ENCODE results near the gene KLHL28. TPM values are rescaled to one million over a fixed set of nuclear protein-coding genes. Genes with fewer than 3 reads are reported as not detected.
"Not testable (repeated sequence)": the region's sequence is repeated elsewhere in the genome, so short reads cannot be mapped to it uniquely, and the experiment has no call there.

Gene KLHL28
- total RNA-seq, 1 donor from 2014 or later: 13.0 TPM

DNA sequence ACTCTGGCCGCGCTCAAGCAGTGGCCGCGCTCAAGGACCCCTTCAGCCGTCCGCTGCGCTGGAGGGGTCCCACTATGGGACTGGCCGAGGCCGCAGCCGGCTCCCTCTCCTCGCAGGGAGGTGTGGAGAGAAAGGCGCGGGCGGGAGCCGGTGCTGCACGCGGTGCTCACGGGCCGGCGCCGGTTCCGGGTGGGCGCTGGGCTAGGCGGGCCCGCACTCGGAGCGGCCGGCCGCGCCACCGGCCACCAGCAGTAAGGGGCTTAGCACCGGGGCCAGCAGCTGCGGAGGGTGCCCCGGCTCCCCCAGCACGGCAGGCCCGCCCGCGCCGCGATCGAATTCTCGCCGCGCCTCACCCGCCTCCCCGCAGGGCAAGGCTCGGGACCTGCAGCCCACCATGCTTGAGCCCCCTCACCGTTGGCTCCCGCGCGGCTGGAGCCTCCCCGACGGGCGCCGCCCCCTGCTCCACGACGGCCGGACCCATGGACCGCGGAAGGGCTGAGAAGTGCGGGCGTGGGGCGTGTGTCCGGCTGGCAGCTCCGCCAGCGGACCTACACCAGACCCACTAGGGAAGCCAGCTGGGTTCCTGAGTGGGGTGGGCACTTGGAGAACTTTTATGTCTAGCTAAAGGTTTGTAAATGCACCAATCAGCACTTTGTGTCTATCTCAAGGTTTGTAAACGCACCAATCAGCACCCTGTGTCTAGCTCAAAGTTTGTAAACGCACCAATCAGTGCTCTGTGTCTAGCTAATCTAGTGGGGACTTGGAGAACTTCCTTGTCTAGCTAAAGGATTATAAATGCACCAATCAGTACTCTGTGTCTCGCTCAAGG, 49.5 kb downstream of the KLHL28 start:
- ATAC-seq: peak; percentile 71
- DNase-seq: peak; percentile 42
- intact Hi-C loops (cut with micrococcal nuclease): loop anchor here (5.0 to 10.0 kb wide), 3 partner anchors 50 to 360 kb away; partner anchors contain the start of genes FANCM, FKBP3, KLHL28 and TOGARAM1

DNA sequence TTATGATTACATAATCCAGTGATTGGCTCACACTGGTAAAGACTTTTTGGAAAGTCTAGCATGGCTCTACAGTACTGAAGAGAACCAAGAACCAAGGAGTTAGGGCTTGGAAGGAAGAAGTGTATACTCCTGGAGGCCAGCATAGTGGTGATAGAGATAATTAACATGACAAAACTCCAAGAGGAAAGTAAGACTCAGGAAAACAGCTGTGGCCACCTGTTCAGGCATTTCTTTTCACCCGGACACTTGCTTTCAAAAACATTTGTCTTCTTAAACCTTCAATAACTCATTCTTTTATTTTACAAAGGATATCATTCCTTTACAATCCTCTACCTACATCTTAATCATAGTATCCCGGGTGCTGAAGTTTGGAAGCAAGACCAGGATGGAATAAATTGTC, 50.9 kb downstream of the KLHL28 start:
- ATAC-seq: no peak
- no peak for DNase-seq
- intact Hi-C loops (cut with micrococcal nuclease): loop anchor here (5.0 to 10.0 kb wide), 3 partner anchors 51 to 361 kb away; partner anchors contain the start of genes FANCM, FKBP3, KLHL28 and TOGARAM1

DNA sequence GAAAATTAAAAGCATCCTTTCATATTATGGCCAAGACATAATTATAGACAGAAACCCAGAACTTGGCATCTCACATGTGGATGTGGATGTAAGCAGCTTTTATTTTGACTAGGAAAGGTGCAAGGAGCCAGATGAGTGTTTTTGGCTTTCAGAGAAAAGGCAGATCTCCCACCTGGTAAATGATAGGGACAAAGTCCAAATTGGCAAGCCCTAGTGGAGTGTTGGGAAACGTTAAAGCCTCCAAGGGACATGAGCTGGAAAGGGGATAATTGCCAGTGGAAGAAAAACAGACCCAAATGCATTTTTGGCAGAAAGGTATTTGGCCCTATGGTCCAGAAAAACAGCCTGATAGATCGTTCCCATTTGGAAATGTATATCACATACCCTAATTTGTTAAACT, 60.1 kb downstream of the KLHL28 start:
- intact Hi-C loops (cut with micrococcal nuclease): no loop called here
- no peak for ATAC-seq
- no peak for DNase-seq

GRCh38 chr14:44898551-44898950, 63.2 kb downstream of the KLHL28 start:
- DNase-seq (no peak), ATAC-seq (peak; percentile 26)
- intact Hi-C loops (cut with micrococcal nuclease): no loop called here

DNA sequence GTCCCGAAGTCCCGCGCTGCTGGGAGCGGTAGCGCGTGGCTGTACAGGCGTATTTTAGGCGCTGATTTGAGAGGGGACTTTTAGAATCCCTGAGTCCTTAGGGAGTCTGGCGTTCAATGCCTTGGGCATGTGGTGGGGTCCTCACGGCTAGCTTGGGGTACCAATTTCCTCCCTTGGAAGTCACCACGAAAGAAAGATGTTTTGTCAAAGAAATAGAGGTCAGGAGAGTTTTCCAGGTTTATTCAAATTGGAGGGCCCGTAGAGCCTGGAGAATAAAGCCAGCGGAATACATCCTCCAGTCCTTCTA, 63.9 kb downstream of the KLHL28 start:
- DNase-seq (no peak), ATAC-seq (no peak)
- intact Hi-C loops (cut with micrococcal nuclease): no loop called here

DNA sequence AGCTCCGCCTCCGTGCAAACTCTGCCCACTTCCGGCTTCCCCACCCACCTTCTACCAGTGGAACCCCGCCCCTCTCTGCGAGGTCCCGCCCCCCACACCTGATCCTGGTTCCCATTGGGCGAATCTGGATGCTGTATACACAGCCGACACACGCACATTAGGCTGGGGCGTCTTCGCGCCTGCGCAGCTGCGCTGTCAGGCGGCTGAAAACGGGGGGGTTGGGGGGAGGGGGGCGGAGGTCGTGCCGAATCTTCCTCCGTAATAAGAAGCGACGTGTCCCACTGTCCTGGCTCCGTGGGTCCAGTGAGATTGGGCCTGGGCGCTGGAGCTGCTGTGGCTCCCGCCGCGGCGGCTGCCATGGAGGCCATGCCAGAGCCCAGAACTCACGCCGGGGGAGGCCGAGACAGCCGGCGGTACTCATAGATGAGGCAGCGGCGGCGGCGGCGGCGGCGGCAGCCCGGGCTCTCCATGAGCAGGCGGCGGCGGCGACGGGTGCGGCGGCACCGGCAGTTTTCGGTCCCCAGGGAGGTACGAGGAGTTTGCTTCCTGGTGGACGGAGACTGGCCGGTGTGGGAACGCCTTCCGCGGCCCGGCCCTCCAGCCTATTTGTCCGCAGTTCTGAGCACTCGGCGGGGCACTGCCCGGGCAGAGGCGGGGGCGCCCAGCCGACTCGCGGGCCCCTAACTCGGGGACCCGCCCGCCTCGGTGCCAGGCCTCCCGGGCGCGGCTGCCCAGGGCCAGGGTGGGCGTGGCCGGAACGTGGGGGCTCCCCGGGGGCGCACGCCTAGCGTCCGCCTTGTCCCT, 64.5 kb downstream of the KLHL28 start:
- intact Hi-C loops (cut with micrococcal nuclease): no loop called here
- DNase-seq: peak; percentile 99
- ATAC-seq: peak; percentile 98

DNA sequence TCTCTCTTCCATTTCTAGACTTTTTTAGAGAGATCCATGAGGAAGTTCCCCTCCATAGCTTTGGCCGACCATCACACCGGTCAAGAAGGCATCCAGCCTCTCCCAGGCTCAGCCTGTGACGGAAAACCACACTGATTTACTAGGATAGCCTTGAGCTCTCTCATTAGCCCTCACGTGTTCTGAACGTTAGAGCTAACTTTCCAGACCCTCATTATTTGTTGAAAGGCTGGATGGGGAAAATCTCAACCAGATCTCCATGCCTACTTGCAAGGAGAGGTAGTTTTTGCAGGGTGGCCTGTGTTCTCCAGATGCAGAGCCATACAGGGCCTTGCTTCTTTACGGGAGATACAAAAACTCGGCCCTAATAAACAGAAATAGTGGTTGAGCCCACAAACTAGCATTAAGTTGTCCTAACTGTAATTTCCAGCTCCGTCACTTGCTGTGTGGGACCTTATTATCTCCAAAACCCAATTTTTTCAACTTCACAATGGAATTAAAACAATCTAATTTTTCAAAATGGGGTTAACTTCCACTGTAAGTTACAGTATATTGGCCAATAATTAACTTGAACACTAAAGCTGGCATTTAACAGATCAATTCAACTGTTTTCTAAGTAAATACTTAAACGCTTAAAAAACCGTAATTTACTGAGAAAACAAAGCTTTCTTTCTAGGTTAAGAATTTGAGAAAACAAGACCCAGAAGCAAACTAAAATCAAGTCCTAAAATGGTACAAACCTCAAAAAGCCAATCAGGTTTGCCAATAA, 65.3 kb downstream of the KLHL28 start:
- intact Hi-C loops (cut with micrococcal nuclease): no loop called here

GRCh38 chr14:44895716-44896115, 66.0 kb downstream of the KLHL28 start:
- ATAC-seq (no peak), DNase-seq (no peak)
- intact Hi-C loops (cut with micrococcal nuclease): no loop called here

More for the DNA sequence above, 65.3 kb downstream of the KLHL28 start:
- no peak for ATAC-seq
- no peak for DNase-seq

- intact Hi-C loops (cut with micrococcal nuclease): no loop called here
Observed at GRCh38 chr14:44893535-44893934, 68.2 kb downstream of the KLHL28 start.

DNA sequence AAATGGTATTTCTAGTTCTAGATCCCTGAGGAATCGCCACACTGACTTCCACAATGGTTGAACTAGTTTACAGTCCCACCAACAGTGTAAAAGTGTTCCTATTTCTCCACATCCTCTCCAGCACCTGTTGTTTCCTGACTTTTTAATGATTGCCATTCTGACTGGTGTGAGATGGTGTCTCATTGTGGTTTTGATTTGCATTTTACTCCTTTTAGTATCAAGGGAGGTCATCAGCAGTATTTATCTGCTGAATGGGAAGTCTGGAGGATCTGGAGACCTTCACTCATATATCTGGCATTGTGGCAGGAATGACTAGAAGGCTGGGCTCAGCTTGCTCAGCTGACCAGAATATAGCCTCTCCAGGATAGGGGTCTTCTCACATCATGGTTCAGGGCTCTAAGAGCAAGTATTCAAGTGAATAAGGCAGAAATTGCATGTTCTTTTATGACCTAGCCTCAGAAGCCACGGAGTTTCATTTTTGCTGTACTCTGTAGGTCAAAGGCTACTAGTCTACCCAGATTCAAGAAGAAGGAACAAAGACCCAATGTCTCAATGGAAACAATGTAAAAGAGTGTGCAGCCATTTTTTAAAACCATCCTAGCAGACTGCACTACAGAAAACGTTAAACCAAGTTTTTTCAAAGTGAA, 69.9 kb downstream of the KLHL28 start:
- DNase-seq; ATAC-seq; intact Hi-C loops (cut with micrococcal nuclease): not testable (repeated sequence)

More at GRCh38 chr14:44893535-44893934, 68.2 kb downstream of the KLHL28 start:
- no peak for DNase-seq
- ATAC-seq: no peak

DNA sequence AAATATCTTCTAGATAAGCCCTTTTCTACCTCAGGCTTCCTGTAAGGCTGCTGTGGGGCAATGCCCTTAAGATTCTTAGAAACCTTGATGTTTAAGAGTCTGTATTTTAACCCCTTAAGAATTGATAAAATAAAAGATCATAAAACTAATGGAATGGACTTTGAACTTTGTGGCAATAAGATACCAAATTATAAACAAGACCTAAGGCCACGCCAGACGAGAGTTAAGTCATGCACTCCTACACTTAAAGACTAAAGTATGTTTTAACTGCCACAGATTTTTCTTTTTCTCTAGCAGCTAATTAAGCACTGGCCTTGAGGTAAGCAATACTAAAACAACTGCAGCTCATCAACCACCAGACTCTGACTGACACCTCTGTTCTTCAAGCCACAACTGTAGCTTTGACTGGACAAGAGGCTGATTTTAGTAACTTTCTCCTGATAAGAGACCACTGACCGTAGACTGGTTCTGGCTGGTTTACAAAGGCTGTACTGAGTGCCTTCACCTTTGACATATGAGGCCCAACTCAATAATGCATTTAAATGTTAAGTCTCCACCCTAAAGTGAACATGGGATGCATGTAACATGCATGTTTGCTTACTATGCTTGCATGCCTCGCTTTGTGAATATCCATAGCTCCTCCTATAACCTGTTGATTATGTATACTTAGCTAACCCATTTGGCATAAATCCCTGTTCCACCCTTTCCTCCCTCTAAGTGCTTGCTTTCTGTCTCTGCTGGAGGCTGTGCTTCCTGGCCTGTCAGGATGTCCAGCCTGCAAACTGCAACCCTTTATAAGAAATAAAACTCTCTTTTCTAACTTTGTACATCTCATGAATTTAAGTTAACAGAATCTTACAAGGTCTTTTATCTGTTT, 71.9 kb downstream of the KLHL28 start:
- ATAC-seq: no peak
- intact Hi-C loops (cut with micrococcal nuclease): no loop called here
- no peak for DNase-seq

GRCh38 chr14:44887596-44887955, 74.2 kb downstream of the KLHL28 start:
- intact Hi-C loops (cut with micrococcal nuclease): no loop called here
- DNase-seq (no peak), ATAC-seq (no peak)

DNA sequence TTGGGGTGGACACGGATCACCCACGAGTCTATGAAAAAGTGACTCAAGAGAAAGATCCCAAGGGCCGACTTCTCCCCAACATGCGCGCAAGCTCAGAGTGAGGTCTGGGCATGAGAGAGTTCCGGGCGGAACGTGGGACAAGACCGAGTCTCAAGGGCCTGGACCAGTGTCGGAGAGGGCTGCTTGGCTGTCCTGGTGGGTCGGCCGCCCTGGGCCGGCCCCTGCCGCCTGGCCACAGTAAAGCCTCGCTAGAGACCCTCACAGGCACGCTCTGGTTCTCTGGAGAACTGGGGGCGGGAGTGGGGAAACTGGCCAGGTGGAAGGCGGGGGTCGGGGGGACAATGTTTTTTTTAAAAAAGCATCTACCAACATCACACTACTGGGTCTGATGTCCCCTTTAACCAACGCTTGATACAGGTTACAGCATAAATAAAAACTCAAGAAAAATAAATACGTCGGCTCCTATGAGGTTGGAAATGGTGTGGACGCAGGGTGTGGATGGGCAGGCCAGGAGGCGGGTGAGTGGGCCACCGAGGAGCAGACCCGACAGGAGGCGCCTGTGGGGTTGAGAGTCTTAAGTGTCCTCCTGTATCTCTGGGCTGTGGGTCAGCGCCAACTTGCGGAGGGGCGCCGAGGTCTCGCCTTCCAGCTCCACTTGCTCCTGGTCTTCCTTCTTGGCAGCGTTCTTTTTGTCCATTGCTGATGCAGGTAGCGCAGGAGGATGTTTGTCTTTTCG, 74.7 kb downstream of the KLHL28 start:
- no peak for DNase-seq
- intact Hi-C loops (cut with micrococcal nuclease): no loop called here
- ATAC-seq: no peak

DNA sequence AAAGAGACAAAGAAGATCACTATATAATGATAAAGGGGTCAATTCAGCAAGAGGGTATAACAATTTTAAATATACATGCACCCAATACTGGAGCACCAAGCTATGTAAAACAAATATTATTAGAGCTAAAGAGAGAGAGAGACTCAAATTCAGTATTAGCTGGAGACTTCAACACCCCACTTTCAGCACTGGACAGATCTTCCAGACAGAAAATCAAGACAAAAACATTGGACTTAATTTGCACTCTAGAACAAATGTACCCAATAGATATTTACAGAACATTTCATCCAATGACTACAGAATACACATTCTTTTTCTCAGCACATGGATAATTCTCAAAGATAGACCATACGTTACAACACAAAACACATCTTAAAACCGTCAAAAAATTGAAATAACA, 81.0 kb downstream of the KLHL28 start:
- intact Hi-C loops (cut with micrococcal nuclease): no loop called here
- no peak for DNase-seq
- no peak for ATAC-seq

Measured in left ventricle myocardium superior (tissue), 1 donor.